CD4-positive, alpha-beta T cell treated with Interleukin-10 for 1 hour (primary cell): ENCODE results near the gene SRL.
A peak's percentile ranks its signal among the peaks of the same experiment; 100 is the strongest.
"Not testable (repeated sequence)": the region's sequence is repeated elsewhere in the genome, so short reads cannot be mapped to it uniquely, and the experiment has no call there.

ENCODE experiments used
- DNase-seq: peaks from one replicate; pipeline ENCODE4 v3.0.0-alpha.2; 2020

Gene SRL

DNA sequence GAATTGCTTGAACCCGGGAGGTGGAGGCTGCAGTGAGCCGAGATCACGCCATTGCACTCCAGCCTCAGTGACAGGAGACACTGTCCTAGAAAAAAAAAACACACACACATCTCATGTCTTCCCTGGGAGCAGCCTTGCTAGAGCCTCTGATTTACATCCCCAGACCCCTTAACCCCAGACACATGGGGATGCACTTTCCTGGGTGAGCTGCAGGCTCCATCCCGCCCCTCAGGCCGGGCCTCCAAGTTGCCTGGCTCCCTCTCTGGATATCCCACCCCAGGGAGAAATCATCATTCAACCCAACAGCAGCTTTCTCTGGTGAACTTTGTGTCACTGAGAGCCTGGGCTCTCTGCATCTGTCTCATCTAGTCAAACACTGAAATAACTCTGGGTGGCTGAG is 21.5 kb downstream of the SRL start:
- no peak for DNase-seq

GRCh38 chr16:4218202-4218601 is 23.7 kb downstream of the SRL start:
- no peak for DNase-seq

- DNase-seq, result no peak
Measured at GRCh38 chr16:4217204-4218131, 24.4 kb downstream of the SRL start.

DNA sequence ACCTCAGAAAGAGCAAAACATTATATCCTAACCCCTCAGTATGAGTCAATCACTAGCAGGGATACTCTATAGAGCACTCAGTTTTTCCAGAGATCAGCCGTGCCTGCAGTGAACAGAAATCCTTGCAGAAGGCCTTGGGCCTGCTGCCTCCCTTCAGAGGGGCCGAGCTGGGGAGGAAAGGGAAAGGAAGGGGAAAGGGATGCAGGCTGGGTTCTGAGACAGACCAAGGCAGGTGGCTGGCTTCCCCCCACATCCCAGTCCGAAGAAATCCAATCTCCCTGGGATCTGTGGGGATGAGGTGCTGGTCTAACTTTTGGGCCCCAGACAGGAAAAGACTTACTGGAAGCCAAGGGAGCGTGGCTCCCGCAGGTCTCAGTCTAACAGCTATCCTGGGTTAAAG is 25.3 kb downstream of the SRL start:
- DNase-seq, result no peak

- no peak for DNase-seq
Measured at GRCh38 chr16:4215106-4215505, 26.8 kb downstream of the SRL start.

DNA sequence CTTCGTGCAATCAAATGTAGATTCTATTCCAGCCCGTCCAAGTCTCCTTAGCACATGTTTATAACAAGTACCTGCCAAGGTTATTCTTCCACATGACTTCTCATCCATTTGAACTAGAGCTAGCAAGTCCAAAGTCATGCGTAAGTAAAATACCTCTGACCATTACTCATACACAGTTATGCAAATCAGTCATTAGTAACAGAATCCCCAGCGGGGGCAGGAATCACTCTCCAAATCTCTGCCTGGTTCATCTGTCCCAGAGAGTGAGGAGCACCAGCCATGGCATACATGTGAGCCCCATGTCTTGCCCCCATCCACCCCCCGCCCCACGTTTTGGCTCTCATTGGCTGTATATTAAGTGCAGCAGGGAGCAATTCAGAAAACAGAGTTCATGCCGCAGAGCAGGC is 27.7 kb downstream of the SRL start:
- DNase-seq, result no peak

- no peak for DNase-seq
Measured at GRCh38 chr16:4213737-4214136, 28.1 kb downstream of the SRL start.

- DNase-seq, result no peak
Measured at GRCh38 chr16:4212934-4213296, 29.0 kb downstream of the SRL start.

DNA sequence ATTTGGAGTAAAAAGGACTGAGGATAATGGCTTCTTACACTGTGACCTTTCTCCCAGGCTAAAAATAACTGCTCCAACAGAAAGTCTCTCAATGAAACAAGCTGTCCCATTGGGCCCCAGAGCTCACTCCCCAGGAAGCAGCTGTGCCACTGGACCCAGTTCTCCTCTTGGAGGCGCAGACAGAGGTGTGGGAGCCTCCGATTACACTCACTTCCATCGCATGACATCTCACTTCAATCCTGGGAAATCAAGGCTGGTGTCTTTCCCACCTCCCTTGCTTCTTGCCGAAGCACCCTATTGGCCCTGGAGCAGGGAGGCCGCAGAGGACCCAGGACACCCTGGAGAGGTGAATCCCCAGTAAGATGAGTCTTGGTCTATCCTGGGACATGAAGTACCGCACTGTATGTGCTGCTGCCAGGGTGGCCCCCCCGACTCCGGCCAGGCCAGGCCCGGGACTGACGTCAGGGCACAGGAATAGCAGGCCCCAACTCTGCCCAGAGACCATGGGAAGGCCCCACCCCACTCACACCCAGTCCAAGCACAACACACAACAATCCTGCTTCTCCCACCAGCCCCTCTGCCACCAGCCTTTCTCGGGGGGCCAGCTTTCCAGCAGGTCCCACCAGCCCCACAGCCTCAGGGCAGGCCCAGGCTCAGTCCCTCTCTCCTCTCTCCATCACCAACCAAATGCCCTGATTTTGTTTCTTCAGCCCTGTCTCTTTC is 29.5 kb downstream of the SRL start:
- DNase-seq, result no peak

- not testable (repeated sequence) for DNase-seq
Measured at GRCh38 chr16:4211445-4212210, 30.3 kb downstream of the SRL start.

DNA sequence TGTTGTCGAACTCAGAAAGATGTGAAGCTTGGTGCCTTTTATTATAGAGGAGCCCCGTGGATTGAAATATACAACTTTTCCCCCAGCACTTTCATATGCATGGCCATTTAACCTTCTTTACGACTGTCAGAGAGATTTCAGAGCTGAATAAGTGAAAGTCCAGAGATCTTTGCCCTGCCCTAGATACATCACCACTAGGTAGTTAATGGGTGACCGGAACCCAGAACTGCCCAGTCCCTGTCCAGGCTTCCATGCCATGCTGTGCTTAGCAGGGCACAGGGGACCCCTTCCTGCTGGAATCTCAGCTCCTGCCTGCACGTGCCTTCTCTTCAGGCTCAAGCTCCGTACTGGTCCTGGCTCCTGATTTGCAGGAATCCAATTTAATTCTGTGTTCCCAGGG is 32.2 kb downstream of the SRL start:
- DNase-seq, result no peak

DNA sequence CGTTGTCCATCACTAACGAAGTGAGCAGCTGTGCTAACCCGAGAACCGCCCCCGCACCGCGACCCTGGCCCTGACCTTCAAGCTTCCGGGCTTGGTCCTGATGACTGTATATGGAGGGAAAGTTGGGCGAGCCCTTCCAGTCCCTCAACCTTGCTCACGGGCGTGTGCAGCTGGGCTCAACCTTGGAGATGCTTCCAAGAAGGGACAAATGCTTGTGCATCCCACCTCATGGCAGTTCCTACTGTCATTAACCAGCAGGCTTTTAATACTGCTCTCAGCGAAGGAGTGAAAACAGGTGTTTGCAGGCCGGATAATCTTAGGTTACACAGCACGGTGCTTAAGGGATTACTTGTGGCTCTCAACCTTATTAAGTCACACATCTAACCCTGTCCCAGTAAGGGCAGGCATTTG is 33.5 kb downstream of the SRL start:
- no peak for DNase-seq

DNA sequence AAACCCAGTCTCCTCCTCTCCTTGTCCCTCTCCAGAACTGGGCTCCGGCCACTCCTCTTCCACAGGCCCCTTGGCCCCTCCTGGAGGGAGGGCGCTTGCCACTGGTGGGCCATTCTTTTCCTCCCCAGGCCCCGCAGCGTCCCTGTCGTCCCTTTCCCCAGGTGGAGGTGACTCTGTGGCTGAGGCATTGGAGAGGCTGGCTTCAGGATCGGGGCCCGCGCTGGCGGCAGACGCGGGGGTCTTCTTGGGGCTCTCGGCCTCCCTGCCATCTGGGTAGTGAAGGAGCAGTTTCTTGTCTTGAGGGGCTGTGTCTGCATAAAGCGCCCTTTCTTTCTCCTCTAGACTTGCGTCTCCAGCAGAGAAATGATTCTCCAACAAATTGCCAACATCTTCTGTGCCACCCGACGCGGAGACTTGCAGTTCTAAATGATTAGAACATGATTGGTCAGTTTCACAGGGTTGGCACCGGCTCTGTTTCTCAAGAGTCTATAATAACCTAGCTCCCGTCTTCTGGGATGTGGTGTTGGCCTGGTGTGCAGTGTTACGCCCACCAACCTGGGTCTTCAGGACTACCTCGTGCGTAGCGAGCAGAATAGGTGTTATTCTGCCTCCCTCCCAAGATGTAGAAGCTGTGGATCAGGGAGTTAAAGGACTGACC is 34.1 kb downstream of the SRL start:
- no peak for DNase-seq

GRCh38 chr16:4207229-4207628 is 34.7 kb downstream of the SRL start:
- DNase-seq, result no peak

DNA sequence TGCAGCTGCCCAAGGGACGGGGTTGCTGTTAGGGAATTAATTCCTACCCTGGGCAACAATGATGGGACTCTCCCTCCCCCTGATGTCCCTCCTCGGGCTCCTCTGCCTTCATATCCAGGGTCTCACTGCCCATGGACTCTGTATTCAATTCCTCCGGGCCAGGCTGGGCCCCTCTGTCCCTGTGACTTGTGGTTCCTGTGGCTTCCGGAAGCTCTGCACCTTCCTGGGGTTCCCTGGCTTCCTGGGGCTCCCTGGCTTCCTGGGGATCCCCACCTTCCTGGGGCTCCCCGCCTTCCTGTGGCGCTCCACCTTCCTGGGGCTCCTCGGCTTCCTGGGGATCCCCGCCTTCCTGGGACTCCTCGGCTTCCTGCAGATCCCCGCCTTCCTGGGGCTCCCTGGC is 35.2 kb downstream of the SRL start:
- DNase-seq, result peak; percentile 4

GRCh38 chr16:4205971-4206370 is 35.9 kb downstream of the SRL start:
- no peak for DNase-seq

DNA sequence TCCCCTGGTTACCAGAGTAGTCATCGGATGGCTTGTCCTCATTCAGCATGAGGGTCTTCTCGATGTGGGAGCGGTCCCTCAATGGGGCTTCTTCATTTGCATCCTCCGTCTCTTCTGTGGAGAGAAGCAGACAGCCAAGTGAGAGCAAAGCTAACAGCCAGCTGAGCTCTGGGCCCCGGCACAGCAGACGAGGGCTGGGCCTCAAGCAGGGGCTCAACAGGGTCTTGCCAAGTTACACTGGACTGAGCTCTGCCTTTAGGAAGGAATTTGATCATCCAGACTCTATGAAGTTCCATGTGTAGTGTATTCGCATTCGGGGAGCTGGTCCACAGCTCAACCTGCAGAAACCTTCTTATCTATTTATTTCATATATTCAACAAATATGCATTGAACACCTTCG is 37.4 kb downstream of the SRL start:
- no peak for DNase-seq

GRCh38 chr16:4203748-4204147 is 38.1 kb downstream of the SRL start:
- no peak for DNase-seq

GRCh38 chr16:4202615-4203345 is 39.1 kb downstream of the SRL start:
- DNase-seq, result no peak

DNA sequence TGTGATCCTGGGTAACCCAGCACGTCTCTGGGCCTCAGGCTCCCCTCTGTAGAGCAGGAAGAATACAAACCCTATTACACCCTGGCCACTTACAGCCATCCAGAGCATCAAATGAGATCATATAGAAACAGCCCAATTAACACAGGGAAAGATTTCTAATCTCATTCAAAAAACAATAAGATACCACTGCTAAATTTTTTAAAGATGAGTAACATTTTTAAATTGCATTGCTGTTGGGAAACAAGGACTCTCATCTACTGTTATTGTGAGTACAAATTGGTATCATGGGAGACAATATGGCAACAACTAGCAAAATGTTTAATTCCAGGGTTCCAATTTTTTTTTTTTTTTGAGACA is 41.1 kb downstream of the SRL start:
- DNase-seq, result no peak

GRCh38 chr16:4200000-4200780 is 41.7 kb downstream of the SRL start:
- DNase-seq, result peak; percentile 41

DNA sequence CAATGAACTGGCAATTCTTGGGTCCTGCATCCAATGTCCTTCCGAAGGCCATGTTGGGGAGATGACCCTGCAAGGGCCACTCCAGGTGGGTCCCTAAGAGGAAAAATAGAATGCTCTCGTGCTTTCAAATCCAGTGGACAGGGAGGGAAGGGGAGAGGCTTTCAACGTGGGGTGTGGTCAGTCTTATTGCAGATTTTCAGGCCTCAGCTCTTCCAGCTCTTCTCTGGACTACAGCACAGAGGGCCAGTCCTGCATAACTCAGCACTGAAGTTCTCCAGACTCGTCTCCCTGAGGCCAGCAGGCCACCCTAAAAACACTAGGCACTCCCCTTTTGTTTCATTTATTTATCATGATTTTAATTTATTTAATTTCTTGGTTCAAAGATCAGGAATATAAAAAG is 43.1 kb downstream of the SRL start:
- DNase-seq, result no peak
